Hepatocyte (in vitro differentiated cells): Measurements from ENCODE around the gene MTRF1. TPM values are rescaled to one million over a fixed set of nuclear protein-coding genes. Genes with fewer than 3 reads are reported as not detected.

Experiments
- DNase-seq: peaks from one replicate; pipeline ENCODE4 v3.0.0-alpha.2; 2016; ENCODE audit warnings: low spot score
- H2AFZ ChIP-seq: fragments of 200-600 bp; sonication (generic); 2 replicates; pipeline ENCODE4 v1.6.0; 2016; ENCODE audit warnings: antibody characterized with exemption, mild to moderate bottlenecking
- H3K27ac ChIP-seq: fragments of 200-600 bp; sonication (generic); 2 replicates; pipeline ENCODE4 v1.5.1; 2016; ENCODE audit warnings: mild to moderate bottlenecking
- H3K27me3 ChIP-seq: fragments of 200-600 bp; sonication (generic); 2 replicates; pipeline ENCODE4 v1.6.1; 2016
- H3K36me3 ChIP-seq: fragments of 200-600 bp; sonication (generic); replicated peaks from 2 replicates; pipeline ENCODE4 v1.5.1; 2016; ENCODE audit warnings: low read depth; ENCODE audit not compliant: insufficient read depth
- H3K4me1 ChIP-seq: fragments of 200-600 bp; sonication (generic); 2 replicates; pipeline ENCODE4 v1.5.1; 2016; ENCODE audit warnings: mild to moderate bottlenecking, moderate library complexity; ENCODE audit not compliant: insufficient read depth
- H3K4me2 ChIP-seq: fragments of 200-600 bp; sonication (generic); 2 replicates; pipeline ENCODE4 v1.6.0; 2016
- H3K4me3 ChIP-seq: fragments of 200-600 bp; sonication (generic); 2 replicates; pipeline ENCODE4 v1.5.1; 2016; ENCODE audit warnings: mild to moderate bottlenecking
- H3K79me2 ChIP-seq: fragments of 200-600 bp; sonication (generic); 2 replicates; pipeline ENCODE4 v1.6.0; 2017; ENCODE audit warnings: mild to moderate bottlenecking
- H3K9me2 ChIP-seq: fragments of 200-600 bp; sonication (generic); replicated peaks from 2 replicates; pipeline ENCODE4 v1.6.0; 2017; ENCODE audit warnings: mild to moderate bottlenecking; ENCODE audit not compliant: insufficient read depth
- H3K9me3 ChIP-seq: fragments of 200-600 bp; sonication (generic); 2 replicates; pipeline ENCODE4 v1.5.1; 2016; ENCODE audit warnings: low read depth, mild to moderate bottlenecking
- H4K20me1 ChIP-seq: fragments of 200-600 bp; sonication (generic); 2 replicates; pipeline ENCODE4 v1.6.0; 2016; ENCODE audit warnings: mild to moderate bottlenecking; ENCODE audit not compliant: insufficient read depth, poor library complexity, severe bottlenecking
- CTCF ChIP-seq: fragments of 200-600 bp; sonication (generic); IDR thresholded peaks from 2 replicates; pipeline ENCODE4 v1.5.1; 2016; ENCODE audit warnings: antibody characterized with exemption, mild to moderate bottlenecking; ENCODE audit not compliant: poor library complexity
- EZH2 ChIP-seq: fragments of 200-600 bp; sonication (generic); IDR thresholded peaks from 2 replicates; pipeline ENCODE4 v1.6.1; 2016; ENCODE audit warnings: antibody characterized with exemption, mild to moderate bottlenecking, borderline replicate concordance
- EZH2phosphoT487 ChIP-seq: fragments of 200-600 bp; sonication (generic); IDR thresholded peaks from one replicate; pipeline ENCODE4 v1.6.1; 2018; ENCODE audit warnings: antibody characterized with exemption, mild to moderate bottlenecking, low read depth, moderate library complexity; ENCODE audit not compliant: unreplicated experiment, severe bottlenecking
- WGBS: methylation state at CpG from one replicate; pipeline ENCODE4 v1.1.6; 2016; ENCODE audit warnings: low lambda C conversion rate; ENCODE audit errors: missing lambda C conversion rate; 5-methylcytosine and 5-hydroxymethylcytosine counted together
- polyA plus RNA-seq: library from polyadenylated mRNA; unstranded; fragments of >200 nt; fragmentation: Nextera tagmentation; extraction: Ambion mirVana; gene quantifications from 2 replicates; pipeline ENCODE4 v1.2.1, GENCODE V29; 2016
- total RNA-seq: library from RNA; depleted of rRNA; stranded (reverse); fragments of >200 nt; gene quantifications from 2 replicates; pipeline ENCODE4 v1.2.3, GENCODE V29; 2014

MTRF1 gene
- total and polyA plus RNA-seq, 2 experiments from 2014 or later, result 10.4 to 18.5 TPM

GRCh38 chr13:41196620-41197019 lies 66.8 kb downstream of the MTRF1 start:
- TF ChIP-seq EZH2phosphoT487, result no peak
- TF ChIP-seq CTCF, result no peak
- TF ChIP-seq EZH2, result no peak
- Histone ChIP-seq H3K27me3 (no peaks in the 10 kb centered on the region), H3K9me2 (no peaks in the 10 kb centered on the region), H3K79me2 (peaks cover 17% of the 10 kb centered on the region), H3K4me1 (no peaks in the 10 kb centered on the region), H2AFZ (no peak overlapping the region), H3K4me3 (no peak overlapping the region), H3K27ac (no peak overlapping the region), H3K36me3 (no peaks in the 10 kb centered on the region), H3K9me3 (peaks cover 7% of the 10 kb centered on the region), H4K20me1 (no peaks in the 10 kb centered on the region), H3K4me2 (no peak overlapping the region)
- 70% methylated on average over 2 of the region's 2 CpGs for WGBS
- DNase-seq, result no peak

- no peak overlapping the region for H3K4me3 ChIP-seq
- no peaks in the 10 kb centered on the region for H3K36me3 ChIP-seq
- no peaks in the 10 kb centered on the region for H3K9me2 ChIP-seq
- DNase-seq, result no peak
- H3K27ac ChIP-seq, result no peak overlapping the region
- H3K4me2 ChIP-seq, result no peak overlapping the region
- H3K27me3 ChIP-seq, result no peaks in the 10 kb centered on the region
- TF ChIP-seq EZH2, result no peak
- no peak for TF ChIP-seq EZH2phosphoT487
- TF ChIP-seq CTCF, result no peak
- peaks cover 19% of the 10 kb centered on the region for H3K79me2 ChIP-seq
- H3K4me1 ChIP-seq, result no peaks in the 10 kb centered on the region
- H4K20me1 ChIP-seq, result no peaks in the 10 kb centered on the region
- H2AFZ ChIP-seq, result no peak overlapping the region
- peaks cover 8% of the 10 kb centered on the region for H3K9me3 ChIP-seq
These were observed 67.4 kb downstream of the MTRF1 start for GRCh38 chr13:41196011-41196410.

GRCh38 chr13:41193919-41194824 lies 69.2 kb downstream of the MTRF1 start, which contains the start of gene KBTBD7:
TSS of gene KBTBD7 (minus strand) at chr13:41194569. CDS start at chr13:41194257, 312 bp downstream.
- Histone ChIP-seq H3K4me1 (no peaks in the 10 kb centered on the region), H3K4me2 (peak within 1 kb of the TSS; percentile 89), H3K36me3 (no peaks in the 10 kb centered on the region), H3K9me2 (no peaks in the 10 kb centered on the region), H3K4me3 (peak within 1 kb of the TSS; percentile 22), H2AFZ (peak within 1 kb of the TSS; percentile 91), H3K27ac (peak within 1 kb of the TSS; percentile 82), H3K27me3 (no peaks in the 10 kb centered on the region), H3K79me2 (peaks cover 19% of the 10 kb centered on the region), H4K20me1 (no peaks in the 10 kb centered on the region), H3K9me3 (peaks cover 8% of the 10 kb centered on the region)
- TF ChIP-seq CTCF (no peak), EZH2 (no peak), EZH2phosphoT487 (no peak)
- DNase-seq, result peak; percentile 96
- 21% methylated on average over 66 of the region's 66 CpGs for WGBS
